Stimulated activated CD8-positive, alpha-beta memory T cell treated with anti-CD3 and anti-CD28 coated beads, Interleukin-7, amount 100 ng/mL, for 48 hours (primary cell): ENCODE measurements around the gene PPIP5K1.
"Not testable (repeated sequence)": the region's sequence is repeated elsewhere in the genome, so short reads cannot be mapped to it uniquely, and the experiment has no call there.

ENCODE experiments used
- DNase-seq, 2 donors: peaks; one replicate each; pipeline ENCODE4 v3.0.0-alpha.2; 2020; ENCODE audit warnings: low read depth in 1 of 2; ENCODE audit errors: extremely low read depth in 1 of 2

Gene PPIP5K1

DNA sequence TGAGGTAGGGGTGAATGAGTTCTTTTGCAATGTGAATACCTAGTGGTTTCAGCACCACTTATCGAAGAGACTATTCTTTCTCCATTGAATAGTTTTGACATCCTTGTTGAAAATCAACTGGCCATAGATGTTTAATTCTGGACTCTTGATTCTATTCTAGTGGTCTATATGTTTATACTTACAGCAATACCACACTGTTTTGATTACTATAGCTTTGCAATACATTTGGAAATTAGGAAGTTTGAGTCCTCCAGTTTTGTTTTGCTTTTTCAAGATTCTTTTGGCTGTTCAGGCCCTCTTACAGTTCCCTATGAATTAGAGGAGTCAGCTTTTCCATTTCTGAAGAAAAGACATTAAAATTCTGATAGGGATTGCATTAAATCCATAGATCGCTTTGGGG is 42.5 kb downstream of the PPIP5K1 start:
- no peak for DNase-seq

DNA sequence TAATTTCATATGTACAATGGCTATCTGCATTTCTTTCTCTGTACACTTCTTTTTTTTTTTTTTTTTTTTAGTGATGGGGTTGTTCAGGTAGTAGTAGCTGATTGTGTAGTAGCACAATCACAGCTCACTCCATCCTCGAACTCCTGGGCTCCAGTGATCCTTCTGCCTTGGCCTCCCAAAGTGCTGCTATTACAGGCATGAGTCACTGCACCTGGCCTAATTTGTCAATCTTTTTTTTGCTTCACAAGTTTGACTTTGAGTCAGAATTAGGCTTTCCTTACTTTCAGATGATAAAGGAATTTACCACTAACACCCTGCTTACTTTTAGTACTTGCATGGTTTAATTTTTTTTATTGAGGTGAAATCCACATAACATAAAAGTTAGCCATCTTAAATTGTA is 44.6 kb downstream of the PPIP5K1 start:
- no peak for DNase-seq

DNA sequence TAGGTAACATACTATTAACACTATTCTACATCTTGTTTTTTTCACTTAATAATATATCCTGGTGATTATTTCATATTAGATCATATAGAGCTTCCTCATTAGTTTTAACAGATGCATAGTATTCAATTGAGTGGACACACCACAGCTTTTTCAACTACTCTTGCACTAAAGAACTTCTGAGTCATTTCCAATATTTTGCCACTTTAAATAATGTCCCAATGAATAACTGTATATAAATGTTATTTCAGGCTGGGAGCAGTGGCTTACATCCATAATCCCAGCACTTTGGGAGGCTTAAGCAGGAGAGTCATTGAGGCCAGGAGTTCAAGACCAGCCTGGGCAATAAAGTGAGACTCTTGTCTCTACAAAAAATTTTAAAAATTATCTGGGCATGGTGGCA is 45.7 kb downstream of the PPIP5K1 start:
- DNase-seq, result no peak

DNA sequence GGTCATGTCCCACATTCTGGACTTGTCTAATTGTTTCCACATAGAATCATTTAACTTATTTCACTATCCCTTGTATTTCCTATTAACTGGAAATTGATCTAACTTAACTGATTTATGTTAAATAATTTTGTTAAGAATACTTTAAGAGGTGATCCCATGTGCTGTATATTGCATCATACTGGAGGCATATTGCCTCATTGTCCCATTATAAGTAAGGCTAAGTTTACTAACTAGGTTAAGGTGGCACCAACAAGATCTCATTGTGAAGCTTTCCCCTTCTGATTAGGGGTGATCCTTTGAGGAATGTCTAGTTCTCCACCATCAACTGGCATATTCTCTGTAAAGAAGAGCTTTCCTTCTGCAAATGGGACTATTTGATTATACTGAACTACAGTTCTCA is 48.2 kb downstream of the PPIP5K1 start:
- no peak for DNase-seq

DNA sequence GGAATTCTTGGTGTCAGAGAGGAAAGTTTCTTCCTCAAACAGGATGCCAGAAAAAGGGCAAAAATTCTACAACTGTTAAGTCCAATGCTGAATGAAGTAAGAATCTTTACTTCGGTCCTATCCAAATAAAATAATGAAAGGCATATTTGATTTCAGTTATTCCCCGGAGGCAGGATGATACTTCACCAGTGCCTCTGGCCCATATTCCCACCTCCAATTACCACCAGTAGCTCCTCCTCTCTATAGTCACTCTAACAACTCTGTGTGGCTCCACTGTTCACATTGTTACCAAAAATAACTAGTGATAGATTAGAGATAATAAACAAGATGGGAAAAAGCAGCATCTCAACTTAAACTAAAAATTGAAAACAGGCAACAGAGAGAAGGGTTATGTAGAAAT is 51.9 kb downstream of the PPIP5K1 start:
- no peak for DNase-seq

DNA sequence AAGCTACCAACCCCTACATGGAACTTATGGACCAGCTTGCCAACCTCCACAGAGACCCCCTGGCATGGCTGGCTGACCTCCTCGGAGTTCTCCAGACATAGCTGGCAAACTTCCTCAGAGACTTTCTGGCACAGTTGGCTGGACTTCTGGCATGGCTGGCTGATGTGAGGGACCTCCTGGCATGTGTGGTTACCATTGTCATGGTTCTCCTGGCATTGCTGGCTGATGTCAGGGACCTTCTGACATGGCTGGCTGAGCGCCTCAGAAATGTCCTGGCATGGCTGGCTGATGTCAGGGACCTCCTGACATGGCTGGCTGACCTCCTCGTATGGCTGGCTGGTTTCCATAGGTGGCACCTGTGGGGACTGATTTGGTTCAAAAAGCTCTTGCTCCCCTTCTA is 55.1 kb downstream of the PPIP5K1 start:
- no peak for DNase-seq

DNA sequence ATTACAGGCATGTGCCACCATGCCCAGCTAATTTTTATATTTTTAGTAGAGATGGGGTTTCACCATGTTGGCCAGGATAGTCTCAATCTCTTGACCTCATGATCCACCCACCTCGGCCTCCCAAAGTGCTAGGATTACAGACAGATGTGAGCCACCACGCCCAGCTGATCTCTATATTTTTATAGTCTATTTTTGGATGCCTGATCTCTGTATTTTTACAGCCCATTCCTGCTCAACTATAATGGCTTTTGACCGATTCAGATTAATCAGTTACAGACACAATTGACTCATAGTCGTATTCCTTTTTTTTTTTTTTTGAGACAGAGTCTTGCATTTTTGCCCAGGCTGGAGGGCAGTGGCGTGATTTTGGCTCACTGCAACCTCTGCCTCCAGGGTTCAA is 57.2 kb downstream of the PPIP5K1 start:
- DNase-seq, result not testable (repeated sequence)

DNA sequence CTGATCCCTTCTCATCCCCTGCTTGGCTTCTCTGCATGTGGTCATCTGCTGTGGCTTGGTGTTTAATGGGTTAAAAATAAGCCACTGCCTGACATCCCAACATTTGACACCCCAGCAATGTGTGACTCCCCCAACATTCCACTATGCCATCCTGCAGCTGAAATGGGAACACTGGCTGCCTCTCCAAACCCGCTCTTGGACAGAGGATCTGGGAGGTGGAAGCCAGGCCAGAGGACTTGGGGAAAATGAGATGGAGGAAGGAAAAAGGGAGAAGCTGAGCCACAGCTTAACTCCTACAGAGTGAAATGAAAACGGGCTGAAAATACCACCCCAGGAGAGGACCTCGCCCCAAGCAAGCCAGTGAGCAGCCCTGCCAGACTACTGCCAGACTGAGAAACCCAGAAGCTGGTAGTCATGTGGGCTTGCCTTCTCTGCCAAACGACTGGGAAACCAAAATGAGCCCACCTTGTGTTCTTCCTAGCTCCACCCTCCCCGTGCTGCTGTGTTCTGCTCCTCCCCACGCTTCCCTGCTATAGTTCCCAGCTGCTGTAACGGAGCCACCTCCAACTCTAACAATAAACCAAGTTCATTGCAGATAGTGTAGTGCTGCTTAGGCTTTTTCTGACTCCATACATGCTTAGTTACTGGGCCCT is 58.9 kb downstream of the PPIP5K1 start:
- DNase-seq, result no peak

DNA sequence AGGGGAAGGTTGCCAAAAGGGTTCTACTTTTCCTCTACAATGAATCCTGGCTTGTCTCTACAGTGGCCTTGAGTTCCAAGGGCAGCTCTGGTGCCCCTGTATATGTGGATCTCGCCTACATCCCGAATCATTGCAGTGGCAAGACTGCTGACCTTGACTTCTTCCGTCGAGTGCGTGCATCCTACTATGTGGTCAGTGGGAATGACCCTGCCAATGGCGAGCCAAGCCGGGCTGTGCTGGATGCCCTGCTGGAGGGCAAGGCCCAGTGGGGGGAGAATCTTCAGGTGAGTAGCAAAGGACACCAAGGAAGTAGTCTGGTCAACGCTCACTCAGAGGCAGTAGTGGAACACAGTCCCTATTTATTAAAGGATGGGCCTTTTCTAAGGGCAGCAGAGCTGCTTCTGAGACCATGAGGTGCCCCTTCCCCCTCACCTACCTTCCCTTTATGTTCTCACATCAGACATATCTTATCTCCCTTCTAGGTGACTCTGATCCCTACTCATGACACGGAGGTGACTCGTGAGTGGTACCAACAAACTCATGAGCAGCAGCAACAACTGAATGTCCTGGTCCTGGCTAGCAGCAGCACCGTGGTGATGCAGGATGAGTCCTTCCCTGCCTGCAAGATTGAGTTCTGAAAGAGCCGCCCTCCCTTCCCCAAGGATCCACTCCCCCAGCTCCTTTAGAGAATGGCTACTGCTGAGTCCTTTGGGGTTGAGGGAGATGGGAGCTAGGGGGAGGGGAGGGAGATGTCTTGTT is 60.2 kb downstream of the PPIP5K1 start:
- no peak for DNase-seq

DNA sequence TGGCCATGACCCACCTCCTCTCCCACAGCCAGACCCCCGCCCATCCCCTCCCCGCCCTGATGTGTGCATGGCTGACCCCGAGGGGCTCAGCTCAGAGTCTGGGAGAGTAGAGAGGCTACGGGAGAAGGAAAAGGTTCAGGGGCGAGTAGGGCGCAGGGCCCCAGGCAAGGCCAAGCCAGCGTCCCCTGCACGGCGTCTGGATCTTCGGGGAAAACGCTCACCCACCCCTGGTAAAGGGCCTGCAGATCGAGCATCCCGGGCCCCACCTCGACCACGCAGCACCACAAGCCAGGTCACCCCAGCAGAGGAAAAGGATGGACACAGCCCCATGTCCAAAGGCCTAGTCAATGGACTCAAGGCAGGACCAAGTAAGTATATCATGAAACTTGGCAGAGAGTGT is 60.9 kb downstream of the PPIP5K1 start:
- DNase-seq, result no peak

DNA sequence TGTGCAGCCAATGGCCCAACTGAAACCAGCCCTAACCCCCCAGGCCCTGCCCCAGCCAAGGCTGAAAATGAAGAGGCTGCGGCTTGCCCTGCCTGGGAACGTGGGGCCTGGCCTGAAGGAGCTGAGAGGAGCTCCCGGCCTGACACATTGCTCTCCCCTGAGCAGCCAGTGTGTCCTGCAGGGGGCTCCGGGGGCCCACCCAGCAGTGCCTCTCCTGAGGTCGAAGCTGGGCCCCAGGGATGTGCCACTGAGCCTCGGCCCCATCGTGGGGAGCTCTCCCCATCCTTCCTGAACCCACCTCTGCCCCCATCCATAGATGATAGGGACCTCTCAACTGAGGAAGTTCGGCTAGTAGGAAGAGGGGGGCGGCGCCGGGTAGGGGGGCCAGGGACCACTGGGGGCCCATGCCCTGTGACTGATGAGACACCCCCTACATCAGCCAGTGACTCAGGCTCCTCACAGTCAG is 61.4 kb downstream of the PPIP5K1 start:
- DNase-seq, result no peak

DNA sequence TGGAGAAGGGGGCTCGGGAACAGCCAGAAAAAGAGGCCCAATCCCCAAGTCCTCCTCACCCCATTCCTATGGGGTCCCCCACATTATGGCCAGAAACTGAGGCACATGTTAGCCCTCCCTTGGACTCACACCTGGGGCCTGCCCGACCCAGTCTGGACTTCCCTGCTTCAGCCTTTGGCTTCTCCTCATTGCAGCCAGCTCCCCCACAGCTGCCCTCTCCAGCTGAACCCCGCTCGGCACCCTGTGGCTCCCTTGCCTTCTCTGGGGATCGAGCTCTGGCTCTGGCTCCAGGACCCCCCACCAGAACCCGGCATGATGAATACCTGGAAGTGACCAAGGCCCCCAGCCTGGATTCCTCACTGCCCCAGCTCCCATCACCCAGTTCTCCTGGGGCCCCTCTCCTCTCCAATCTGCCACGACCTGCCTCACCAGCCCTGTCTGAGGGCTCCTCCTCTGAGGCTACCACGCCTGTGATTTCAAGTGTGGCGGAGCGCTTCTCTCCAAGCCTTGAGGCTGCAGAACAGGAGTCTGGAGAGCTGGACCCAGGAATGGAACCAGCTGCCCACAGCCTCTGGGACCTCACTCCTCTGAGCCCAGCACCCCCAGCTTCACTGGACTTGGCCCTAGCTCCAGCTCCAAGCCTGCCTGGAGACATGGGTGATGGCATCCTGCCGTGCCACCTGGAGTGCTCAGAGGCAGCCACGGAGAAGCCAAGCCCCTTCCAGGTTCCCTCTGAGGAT is 62.0 kb downstream of the PPIP5K1 start:
- DNase-seq, result no peak

DNA sequence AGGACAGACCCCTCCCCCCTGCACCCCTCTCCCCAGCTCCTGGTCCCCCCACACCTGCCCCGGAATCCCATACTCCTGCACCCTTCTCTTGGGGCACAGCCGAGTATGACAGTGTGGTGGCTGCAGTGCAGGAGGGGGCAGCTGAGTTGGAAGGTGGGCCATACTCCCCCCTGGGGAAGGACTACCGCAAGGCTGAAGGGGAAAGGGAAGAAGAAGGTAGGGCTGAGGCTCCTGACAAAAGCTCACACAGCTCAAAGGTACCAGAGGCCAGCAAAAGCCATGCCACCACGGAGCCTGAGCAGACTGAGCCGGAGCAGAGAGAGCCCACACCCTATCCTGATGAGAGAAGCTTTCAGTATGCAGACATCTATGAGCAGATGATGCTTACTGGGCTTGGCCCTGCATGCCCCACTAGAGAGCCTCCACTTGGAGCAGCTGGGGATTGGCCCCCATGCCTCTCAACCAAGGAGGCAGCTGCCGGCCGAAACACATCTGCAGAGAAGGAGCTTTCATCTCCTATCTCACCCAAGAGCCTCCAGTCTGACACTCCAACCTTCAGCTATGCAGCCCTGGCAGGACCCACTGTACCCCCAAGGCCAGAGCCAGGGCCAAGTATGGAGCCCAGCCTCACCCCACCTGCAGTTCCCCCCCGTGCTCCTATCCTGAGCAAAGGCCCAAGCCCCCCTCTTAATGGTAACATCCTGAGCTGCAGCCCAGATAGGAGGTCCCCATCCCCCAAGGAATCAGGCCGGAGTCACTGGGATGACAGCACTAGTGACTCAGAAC is 62.8 kb downstream of the PPIP5K1 start:
- DNase-seq, result no peak

DNA sequence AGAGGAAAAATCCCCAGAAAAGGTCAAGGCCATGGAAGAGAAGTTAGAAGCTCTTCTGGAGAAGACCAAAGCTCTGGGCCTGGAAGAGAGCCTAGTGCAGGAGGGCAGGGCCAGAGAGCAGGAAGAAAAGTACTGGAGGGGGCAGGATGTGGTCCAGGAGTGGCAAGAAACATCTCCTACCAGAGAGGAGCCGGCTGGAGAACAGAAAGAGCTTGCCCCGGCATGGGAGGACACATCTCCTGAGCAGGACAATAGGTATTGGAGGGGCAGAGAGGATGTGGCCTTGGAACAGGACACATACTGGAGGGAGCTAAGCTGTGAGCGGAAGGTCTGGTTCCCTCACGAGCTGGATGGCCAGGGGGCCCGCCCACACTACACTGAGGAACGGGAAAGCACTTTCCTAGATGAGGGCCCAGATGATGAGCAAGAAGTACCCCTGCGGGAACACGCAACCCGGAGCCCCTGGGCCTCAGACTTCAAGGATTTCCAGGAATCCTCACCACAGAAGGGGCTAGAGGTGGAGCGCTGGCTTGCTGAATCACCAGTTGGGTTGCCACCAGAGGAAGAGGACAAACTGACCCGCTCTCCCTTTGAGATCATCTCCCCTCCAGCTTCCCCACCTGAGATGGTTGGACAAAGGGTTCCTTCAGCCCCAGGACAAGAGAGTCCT is 63.6 kb downstream of the PPIP5K1 start:
- DNase-seq, result no peak

DNA sequence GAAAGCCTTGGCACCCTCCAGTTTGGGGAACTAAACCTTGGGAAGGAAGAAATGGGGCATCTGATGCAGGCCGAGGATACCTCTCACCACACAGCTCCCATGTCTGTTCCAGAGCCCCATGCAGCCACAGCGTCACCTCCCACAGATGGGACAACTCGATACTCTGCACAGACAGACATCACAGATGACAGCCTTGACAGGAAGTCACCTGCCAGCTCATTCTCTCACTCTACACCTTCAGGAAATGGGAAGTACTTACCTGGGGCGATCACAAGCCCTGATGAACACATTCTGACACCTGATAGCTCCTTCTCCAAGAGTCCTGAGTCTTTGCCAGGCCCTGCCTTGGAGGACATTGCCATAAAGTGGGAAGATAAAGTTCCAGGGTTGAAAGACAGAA is 64.9 kb downstream of the PPIP5K1 start:
- no peak for DNase-seq

DNA sequence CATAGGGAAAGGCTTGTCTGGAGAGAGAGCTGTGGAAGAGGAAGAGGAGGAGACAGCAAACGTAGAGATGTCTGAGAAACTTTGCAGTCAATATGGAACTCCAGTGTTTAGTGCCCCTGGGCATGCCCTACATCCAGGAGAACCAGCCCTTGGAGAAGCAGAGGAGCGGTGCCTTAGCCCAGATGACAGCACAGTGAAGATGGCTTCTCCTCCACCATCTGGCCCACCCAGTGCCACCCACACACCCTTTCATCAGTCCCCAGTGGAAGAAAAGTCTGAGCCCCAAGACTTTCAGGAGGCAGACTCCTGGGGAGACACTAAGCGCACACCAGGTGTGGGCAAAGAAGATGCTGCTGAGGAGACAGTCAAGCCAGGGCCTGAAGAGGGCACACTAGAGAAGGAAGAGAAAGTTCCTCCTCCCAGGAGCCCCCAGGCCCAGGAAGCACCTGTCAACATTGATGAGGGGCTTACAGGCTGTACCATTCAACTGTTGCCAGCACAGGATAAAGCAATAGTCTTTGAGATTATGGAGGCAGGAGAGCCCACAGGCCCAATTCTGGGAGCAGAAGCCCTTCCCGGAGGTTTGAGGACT is 65.7 kb downstream of the PPIP5K1 start:
- DNase-seq, result no peak

DNA sequence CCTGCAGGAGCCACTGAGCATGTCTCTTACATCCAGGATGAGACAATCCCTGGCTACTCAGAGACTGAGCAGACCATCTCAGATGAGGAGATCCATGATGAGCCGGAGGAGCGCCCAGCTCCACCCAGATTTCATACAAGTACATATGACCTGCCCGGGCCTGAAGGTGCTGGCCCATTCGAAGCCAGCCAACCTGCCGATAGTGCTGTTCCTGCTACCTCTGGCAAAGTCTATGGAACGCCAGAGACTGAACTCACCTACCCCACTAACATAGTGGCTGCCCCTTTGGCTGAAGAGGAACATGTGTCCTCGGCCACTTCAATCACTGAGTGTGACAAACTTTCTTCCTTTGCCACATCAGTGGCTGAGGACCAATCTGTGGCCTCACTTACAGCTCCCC is 66.4 kb downstream of the PPIP5K1 start:
- DNase-seq, result no peak

DNA sequence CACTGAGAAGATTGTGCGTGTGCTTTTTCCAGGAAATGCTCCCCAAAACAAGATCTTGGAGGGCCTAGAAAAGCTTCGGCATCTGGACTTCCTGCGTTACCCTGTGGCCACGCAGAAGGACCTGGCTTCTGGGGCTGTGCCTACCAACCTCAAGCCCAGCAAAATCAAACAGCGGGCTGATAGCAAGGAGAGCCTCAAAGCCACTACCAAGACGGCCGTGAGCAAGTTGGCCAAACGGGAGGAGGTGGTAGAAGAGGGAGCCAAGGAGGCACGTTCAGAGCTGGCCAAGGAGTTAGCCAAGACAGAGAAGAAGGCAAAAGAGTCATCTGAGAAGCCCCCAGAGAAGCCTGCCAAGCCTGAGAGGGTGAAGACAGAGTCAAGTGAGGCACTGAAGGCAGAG is 67.8 kb downstream of the PPIP5K1 start:
- DNase-seq, result no peak

DNA sequence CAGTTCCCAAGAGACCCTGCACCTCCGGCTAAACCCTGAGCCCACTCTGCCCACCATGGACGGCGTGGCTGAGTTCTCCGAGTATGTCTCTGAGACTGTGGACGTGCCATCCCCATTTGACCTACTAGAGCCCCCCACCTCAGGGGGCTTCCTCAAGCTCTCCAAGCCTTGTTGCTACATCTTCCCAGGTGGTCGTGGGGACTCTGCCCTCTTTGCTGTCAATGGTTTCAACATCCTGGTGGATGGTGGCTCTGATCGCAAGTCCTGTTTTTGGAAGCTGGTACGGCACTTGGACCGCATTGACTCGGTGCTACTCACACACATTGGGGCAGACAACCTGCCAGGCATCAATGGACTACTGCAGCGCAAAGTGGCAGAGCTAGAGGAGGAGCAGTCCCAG is 68.6 kb downstream of the PPIP5K1 start:
- no peak for DNase-seq

DNA sequence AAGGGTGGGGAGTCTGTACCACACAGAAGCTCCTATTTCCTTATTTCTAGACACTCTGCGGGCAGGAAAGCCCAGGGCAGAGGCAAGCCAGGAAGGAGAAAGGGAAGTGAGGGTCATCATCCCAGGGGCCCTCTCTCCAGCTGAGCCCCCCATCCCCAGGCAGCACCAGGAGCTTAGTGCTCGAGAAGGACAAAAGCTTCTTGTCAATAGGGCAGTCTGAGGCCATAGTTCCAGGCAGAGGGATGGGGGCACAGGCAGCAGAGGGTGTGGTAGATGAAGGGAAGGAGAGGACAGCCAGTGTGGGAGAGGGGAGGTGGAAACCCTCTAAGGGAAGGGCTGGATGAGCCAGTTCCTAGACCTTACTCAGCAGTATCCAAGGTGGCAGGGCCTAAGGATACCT is 69.9 kb downstream of the PPIP5K1 start:
- no peak for DNase-seq
